ENCODE results near the gene FYN. TPM values are rescaled to one million over a fixed set of nuclear protein-coding genes. Genes with fewer than 3 reads are reported as not detected.

Gene FYN
- total RNA-seq, 1 experiment from 2014 or later = 37.8 TPM

- no peaks in the 10 kb centered on the region for H3K9me3 Mint-ChIP-seq (ENCODE audit: unreplicated experiment)
- no peak overlapping the region for H3K4me3 Mint-ChIP-seq (ENCODE audit: unreplicated experiment)
- no peaks in the 10 kb centered on the region for H3K4me1 Mint-ChIP-seq (ENCODE audit: insufficient read depth, unreplicated experiment)
- BruUV-seq (replicated peaks) = no TSS peak
- H3K36me3 Mint-ChIP-seq (ENCODE audit: insufficient read depth, unreplicated experiment) = peaks cover 5% of the 10 kb centered on the region
- TF ChIP-seq CTCF (IDR thresholded peaks at IDR 0.05; ENCODE audit: unreplicated experiment) = no peak
- ChIA-PET CTCF (interaction anchor here (0.6 to 0.9 kb wide), 2 partner anchors 13 to 14 kb away, joined by 3 read pairs; no protein-coding TSS in a partner anchor), POLR2A (interaction anchor here (1.1 kb wide), 1 partner anchor 28 kb away, joined by 3 read pairs; no protein-coding TSS in a partner anchor)
- no peak overlapping the region for H3K27ac Mint-ChIP-seq (ENCODE audit: low read depth, unreplicated experiment)
- H3K27me3 Mint-ChIP-seq (ENCODE audit: insufficient read depth, unreplicated experiment) = no peaks in the 10 kb centered on the region
- DNase-seq (ENCODE audit: unreplicated experiment) = no peak
- intact Hi-C loops (cut with micrococcal nuclease) = no loop called here
Measured at GRCh38 chr6:111861431-111861885, 11.8 kb downstream of the FYN start.

GRCh38 chr6:111858347-111858746 is 14.9 kb downstream of the FYN start:
- no peak for TF ChIP-seq CTCF (IDR thresholded peaks at IDR 0.05; ENCODE audit: unreplicated experiment)
- Mint-ChIP-seq H3K36me3 (ENCODE audit: insufficient read depth, unreplicated experiment) (peaks cover 5% of the 10 kb centered on the region), H3K9me3 (ENCODE audit: unreplicated experiment) (no peaks in the 10 kb centered on the region), H3K27ac (ENCODE audit: low read depth, unreplicated experiment) (no peak overlapping the region), H3K4me3 (ENCODE audit: unreplicated experiment) (no peak overlapping the region), H3K4me1 (ENCODE audit: insufficient read depth, unreplicated experiment) (no peaks in the 10 kb centered on the region), H3K27me3 (ENCODE audit: insufficient read depth, unreplicated experiment) (no peaks in the 10 kb centered on the region)
- intact Hi-C loops (cut with micrococcal nuclease) = no loop called here
- BruUV-seq (replicated peaks) = no TSS peak
- no peak for DNase-seq (ENCODE audit: unreplicated experiment)
- POLR2A ChIA-PET = interaction anchor here (0.6 kb wide), 1 partner anchor 9 kb away, joined by 3 read pairs; no protein-coding TSS in a partner anchor
- CTCF ChIA-PET = no interaction called here

GRCh38 chr6:111857674-111858337 is 15.4 kb downstream of the FYN start:
- no peak overlapping the region for H3K27ac Mint-ChIP-seq (ENCODE audit: low read depth, unreplicated experiment)
- H3K27me3 Mint-ChIP-seq (ENCODE audit: insufficient read depth, unreplicated experiment) = no peaks in the 10 kb centered on the region
- H3K36me3 Mint-ChIP-seq (ENCODE audit: insufficient read depth, unreplicated experiment) = peaks cover 5% of the 10 kb centered on the region
- POLR2A ChIA-PET = interaction anchor here (0.6 kb wide), 1 partner anchor 9 kb away, joined by 3 read pairs; no protein-coding TSS in a partner anchor
- H3K4me3 Mint-ChIP-seq (ENCODE audit: unreplicated experiment) = no peak overlapping the region
- CTCF ChIA-PET = no interaction called here
- TF ChIP-seq CTCF (IDR thresholded peaks at IDR 0.05; ENCODE audit: unreplicated experiment) = no peak
- H3K4me1 Mint-ChIP-seq (ENCODE audit: insufficient read depth, unreplicated experiment) = no peaks in the 10 kb centered on the region
- no peaks in the 10 kb centered on the region for H3K9me3 Mint-ChIP-seq (ENCODE audit: unreplicated experiment)
- no peak for DNase-seq (ENCODE audit: unreplicated experiment)
- no TSS peak for BruUV-seq (replicated peaks)
- intact Hi-C loops (cut with micrococcal nuclease) = no loop called here

GRCh38 chr6:111855753-111856152 is 17.5 kb downstream of the FYN start:
- POLR2A ChIA-PET = no interaction called here
- Mint-ChIP-seq H3K4me3 (ENCODE audit: unreplicated experiment) (no peak overlapping the region), H3K4me1 (ENCODE audit: insufficient read depth, unreplicated experiment) (peaks cover 6% of the 10 kb centered on the region), H3K27me3 (ENCODE audit: insufficient read depth, unreplicated experiment) (no peaks in the 10 kb centered on the region), H3K27ac (ENCODE audit: low read depth, unreplicated experiment) (no peak overlapping the region), H3K36me3 (ENCODE audit: insufficient read depth, unreplicated experiment) (peaks cover 5% of the 10 kb centered on the region), H3K9me3 (ENCODE audit: unreplicated experiment) (no peaks in the 10 kb centered on the region)
- CTCF ChIA-PET = interaction anchor here (0.7 kb wide), 1 partner anchor 13 kb away, joined by 3 read pairs; no protein-coding TSS in a partner anchor
- BruUV-seq (replicated peaks) = no TSS peak
- no peak for TF ChIP-seq CTCF (IDR thresholded peaks at IDR 0.05; ENCODE audit: unreplicated experiment)
- DNase-seq (ENCODE audit: unreplicated experiment) = no peak
- intact Hi-C loops (cut with micrococcal nuclease) = no loop called here
